K562 (cell line): ENCODE results near the gene OR10G3.

Experiments
- ELF4 ChIP-seq: fragments of 450-650 bp; formaldehyde crosslinking; IDR thresholded peaks from 2 replicates; pipeline ENCODE4 v1.4.0; 2022; ENCODE audit warnings: missing genetic modification characterization
- FOXA1 ChIP-seq: fragments of 450-650 bp; IDR thresholded peaks from 2 replicates; pipeline ENCODE4 v1.6.1; 2016; ENCODE audit warnings: mild to moderate bottlenecking, borderline replicate concordance
- FOXJ3 ChIP-seq: sonication (generic); formaldehyde crosslinking; IDR thresholded peaks from 2 replicates; pipeline ENCODE4 v1.4.0; 2020; ENCODE audit warnings: mild to moderate bottlenecking, missing genetic modification reagents
- FOXM1 ChIP-seq, 2 experiments: fragments of 450-650 bp in 1 of 2; sonication (generic) in 1 of 2; formaldehyde crosslinking in 1 of 2; IDR thresholded peaks; 2 replicates each; pipeline versions ENCODE4 v1.6.1 to v1.9.0; 2017 to 2022; ENCODE audit warnings: low read depth in 2 of 2, mild to moderate bottlenecking in 2 of 2, missing genetic modification reagents in 1 of 2, moderate library complexity in 1 of 2
- HDAC1 ChIP-seq, 2 experiments: fragments of 450-650 bp; IDR thresholded peaks; 2 replicates each; pipeline ENCODE4 v1.6.1; 2016 to 2017; ENCODE audit warnings: inconsistent platforms in 1 of 2, mild to moderate bottlenecking in 1 of 2, moderate library complexity in 1 of 2
- JUND ChIP-seq, 2 experiments: IDR thresholded peaks; 2 replicates in 1 of 2; 3 replicates in 1 of 2; pipeline ENCODE4 v1.6.1; 2011; ENCODE audit warnings: borderline replicate concordance in 2 of 2, low read depth in 2 of 2, low read length in 2 of 2, improper control_type of control experiment in 1 of 2, missing biosample characterization in 1 of 2, missing genetic modification characterization in 1 of 2, missing genetic modification reagents in 1 of 2
- POLR2A ChIP-seq: fragments of 450-650 bp; conservative IDR thresholded peaks from 2 replicates; pipeline ENCODE4 v1.6.1; 2016
- RAD21 ChIP-seq, 2 experiments: fragments of 250-450 bp in 1 of 2; fragments of 450-650 bp in 1 of 2; sonication (Bioruptor Pico) in 1 of 2; formaldehyde crosslinking in 1 of 2; IDR thresholded peaks in 1 of 2; conservative IDR thresholded peaks in 1 of 2; 2 replicates each; pipeline versions ENCODE4 v1.4.0 to v1.8.0; 2020 to 2022; ENCODE audit warnings: mild to moderate bottlenecking in 2 of 2, moderate library complexity in 1 of 2
- REST ChIP-seq, 2 experiments: fragments of 450-650 bp; formaldehyde crosslinking in 1 of 2; IDR thresholded peaks; 2 replicates each; pipeline versions ENCODE4 v1.4.0 to v1.6.1; 2014 to 2020; ENCODE audit warnings: mild to moderate bottlenecking in 2 of 2, borderline replicate concordance in 1 of 2, low read depth in 1 of 2
- SMAD4 ChIP-seq: fragments of 250-450 bp; sonication (Bioruptor Pico); conservative IDR thresholded peaks from 2 replicates; pipeline ENCODE4 v1.8.0; 2021; ENCODE audit warnings: inconsistent platforms, mild to moderate bottlenecking, moderate library complexity
- TRIM28 ChIP-seq: fragments of 450-650 bp; IDR thresholded peaks from 2 replicates; pipeline ENCODE4 v1.6.1; 2017
- USF1 ChIP-seq: sonication (generic); formaldehyde crosslinking; IDR thresholded peaks from 2 replicates; pipeline ENCODE4 v1.9.0; 2022; ENCODE audit warnings: mild to moderate bottlenecking, missing genetic modification reagents
- ZNF143 ChIP-seq: sonication (generic); formaldehyde crosslinking; IDR thresholded peaks from 2 replicates; pipeline ENCODE4 v1.9.0; 2022; ENCODE audit warnings: mild to moderate bottlenecking, missing genetic modification reagents
- ZNF184 ChIP-seq: sonication (generic); formaldehyde crosslinking; IDR thresholded peaks from 2 replicates; pipeline ENCODE4 v1.5.0; 2020; ENCODE audit warnings: missing genetic modification reagents

- TF ChIP-seq TRIM28 (no peak), JUND (IDR thresholded peaks at IDR 0.05; ENCODE audit: borderline replicate concordance, low read depth, low read length) (no peak), JUND (tag; IDR thresholded peaks at IDR 0.05; ENCODE audit: borderline replicate concordance, low read depth, low read length) (no peak), REST (IDR thresholded peaks at IDR 0.05; ENCODE audit: borderline replicate concordance) (no peak), REST (CRISPR knock-in tag; IDR thresholded peaks at IDR 0.05; ENCODE audit: low read depth) (no peak), USF1 (CRISPR knock-in tag) (no peak), FOXJ3 (CRISPR knock-in tag) (no peak), FOXA1 (no peak), ELF4 (no peak), POLR2A (no peak), ZNF143 (CRISPR knock-in tag) (no peak), SMAD4 (no peak), RAD21 (CRISPR knock-in tag; conservative IDR thresholded peaks at IDR 0.05 in 1 of 2, IDR thresholded peaks at IDR 0.05 in 1 of 2) (no peak), FOXM1 (IDR thresholded peaks at IDR 0.05; ENCODE audit: low read depth) (no peak), FOXM1 (CRISPR knock-in tag; IDR thresholded peaks at IDR 0.05; ENCODE audit: low read depth) (no peak), HDAC1 (IDR thresholded peaks at IDR 0.05) (no peak), ZNF184 (CRISPR knock-in tag) (no peak)
Observed at GRCh38 chr14:21614240-21614639, 34.4 kb upstream of the OR10G3 start.
